ENCODE results near the gene GPX2.

DNA sequence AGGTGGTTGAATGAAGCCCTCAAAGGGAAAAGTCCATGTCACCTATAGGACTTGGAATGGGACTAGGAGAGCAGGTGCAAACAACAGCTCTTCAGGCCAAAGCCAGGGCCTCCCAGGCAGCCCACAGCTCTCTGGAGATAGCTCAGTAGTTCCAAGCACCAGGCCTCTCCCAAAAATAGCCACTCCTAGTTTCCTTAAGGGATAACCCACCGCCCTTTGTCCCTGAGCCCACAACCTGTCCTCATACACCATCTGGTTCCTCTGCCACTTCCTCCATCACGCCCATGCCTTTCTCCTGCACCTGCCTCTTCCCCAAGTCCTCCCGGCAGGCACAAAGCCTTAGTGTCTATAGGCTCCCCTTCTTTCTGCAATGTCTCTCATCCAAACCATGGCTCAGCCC is 27.5 kb upstream of the GPX2 start:
- TF ChIP-seq POLR2A (IDR thresholded peaks at IDR 0.05): no peak
- TF ChIP-seq, protein P1, sequence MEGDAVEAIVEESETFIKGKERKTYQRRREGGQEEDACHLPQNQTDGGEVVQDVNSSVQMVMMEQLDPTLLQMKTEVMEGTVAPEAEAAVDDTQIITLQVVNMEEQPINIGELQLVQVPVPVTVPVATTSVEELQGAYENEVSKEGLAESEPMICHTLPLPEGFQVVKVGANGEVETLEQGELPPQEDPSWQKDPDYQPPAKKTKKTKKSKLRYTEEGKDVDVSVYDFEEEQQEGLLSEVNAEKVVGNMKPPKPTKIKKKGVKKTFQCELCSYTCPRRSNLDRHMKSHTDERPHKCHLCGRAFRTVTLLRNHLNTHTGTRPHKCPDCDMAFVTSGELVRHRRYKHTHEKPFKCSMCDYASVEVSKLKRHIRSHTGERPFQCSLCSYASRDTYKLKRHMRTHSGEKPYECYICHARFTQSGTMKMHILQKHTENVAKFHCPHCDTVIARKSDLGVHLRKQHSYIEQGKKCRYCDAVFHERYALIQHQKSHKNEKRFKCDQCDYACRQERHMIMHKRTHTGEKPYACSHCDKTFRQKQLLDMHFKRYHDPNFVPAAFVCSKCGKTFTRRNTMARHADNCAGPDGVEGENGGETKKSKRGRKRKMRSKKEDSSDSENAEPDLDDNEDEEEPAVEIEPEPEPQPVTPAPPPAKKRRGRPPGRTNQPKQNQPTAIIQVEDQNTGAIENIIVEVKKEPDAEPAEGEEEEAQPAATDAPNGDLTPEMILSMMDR (IDR thresholded peaks at IDR 0.05): no peak
